Stimulated activated memory B cell treated with anti-CD40 and anti-IgM and Interleukin-4, amounts not matched to agents 10 μg/mL and 1 μg/mL and 100 μg/mL, for 72 hours (primary cell): ENCODE results near the gene UGDH.
"Not testable (repeated sequence)": the region's sequence is repeated elsewhere in the genome, so short reads cannot be mapped to it uniquely, and the experiment has no call there.

Source experiments
- ATAC-seq: fragments of 150-1000 bp; cut with Tn5 transposase; 2 replicates; pipeline ENCODE4 v1.10.0; 2021
- H3K27ac Mint-ChIP-seq: one replicate; pipeline ENCODE4 v1.8.0; 2022; ENCODE audit warnings: mild to moderate bottlenecking, mixed read lengths
- H3K27me3 Mint-ChIP-seq: one replicate; pipeline ENCODE4 v1.8.0; 2022; ENCODE audit warnings: mixed read lengths
- H3K36me3 Mint-ChIP-seq: one replicate; pipeline ENCODE4 v1.8.0; 2022; ENCODE audit warnings: mixed read lengths
- H3K4me1 Mint-ChIP-seq: one replicate; pipeline ENCODE4 v1.8.0; 2022; ENCODE audit warnings: mixed read lengths
- H3K4me3 Mint-ChIP-seq: one replicate; pipeline ENCODE4 v1.8.0; 2022; ENCODE audit warnings: mild to moderate bottlenecking, moderate library complexity, mixed read lengths
- H3K9me3 Mint-ChIP-seq: one replicate; pipeline ENCODE4 v1.8.0; 2022; ENCODE audit warnings: mixed read lengths

UGDH gene

GRCh38 chr4:39516407-39516966 is 10.8 kb downstream of the UGDH start:
- Mint-ChIP-seq H3K4me1 (no peaks in the 10 kb centered on the region), H3K4me3 (no peak overlapping the region), H3K27me3 (no peaks in the 10 kb centered on the region), H3K9me3 (no peaks in the 10 kb centered on the region), H3K27ac (no peak overlapping the region), H3K36me3 (peaks cover 12% of the 10 kb centered on the region)
- ATAC-seq, result no peak

GRCh38 chr4:39515669-39516401 is 11.4 kb downstream of the UGDH start:
- peaks cover 12% of the 10 kb centered on the region for H3K36me3 Mint-ChIP-seq
- H3K27me3 Mint-ChIP-seq, ATAC-seq, H3K9me3 Mint-ChIP-seq, H3K27ac Mint-ChIP-seq, H3K4me3 Mint-ChIP-seq, H3K4me1 Mint-ChIP-seq: not testable (repeated sequence)

- no peak overlapping the region for H3K27ac Mint-ChIP-seq
Measured at GRCh38 chr4:39514888-39515401, 12.3 kb downstream of the UGDH start.

GRCh38 chr4:39514266-39514665 is 13.0 kb downstream of the UGDH start:
- H3K27me3 Mint-ChIP-seq, H3K4me1 Mint-ChIP-seq, H3K27ac Mint-ChIP-seq, H3K9me3 Mint-ChIP-seq, ATAC-seq, H3K4me3 Mint-ChIP-seq: not testable (repeated sequence)
- H3K36me3 Mint-ChIP-seq, result peaks cover 21% of the 10 kb centered on the region

More at GRCh38 chr4:39514888-39515401, 12.3 kb downstream of the UGDH start:
- Mint-ChIP-seq H3K4me1 (no peaks in the 10 kb centered on the region), H3K36me3 (peaks cover 14% of the 10 kb centered on the region), H3K27me3 (no peaks in the 10 kb centered on the region), H3K4me3 (no peak overlapping the region), H3K9me3 (no peaks in the 10 kb centered on the region)
- no peak for ATAC-seq

- ATAC-seq, result no peak
- Mint-ChIP-seq H3K4me1 (no peaks in the 10 kb centered on the region), H3K27me3 (no peaks in the 10 kb centered on the region), H3K36me3 (peaks cover 35% of the 10 kb centered on the region), H3K9me3 (no peaks in the 10 kb centered on the region), H3K27ac (no peak overlapping the region), H3K4me3 (no peak overlapping the region)
Measured at GRCh38 chr4:39510348-39510929, 16.8 kb downstream of the UGDH start.

- no peaks in the 10 kb centered on the region for H3K9me3 Mint-ChIP-seq
- no peaks in the 10 kb centered on the region for H3K4me1 Mint-ChIP-seq
- no peak overlapping the region for H3K4me3 Mint-ChIP-seq
- no peaks in the 10 kb centered on the region for H3K27me3 Mint-ChIP-seq
- H3K36me3 Mint-ChIP-seq, result peaks cover 65% of the 10 kb centered on the region
- no peak overlapping the region for H3K27ac Mint-ChIP-seq
- ATAC-seq, result no peak
Measured at GRCh38 chr4:39505581-39505980, 21.7 kb downstream of the UGDH start.

GRCh38 chr4:39504538-39504937 is 22.7 kb downstream of the UGDH start:
- Mint-ChIP-seq H3K36me3 (peaks cover 65% of the 10 kb centered on the region), H3K27ac (no peak overlapping the region), H3K4me1 (no peaks in the 10 kb centered on the region), H3K4me3 (no peak overlapping the region), H3K9me3 (no peaks in the 10 kb centered on the region), H3K27me3 (no peaks in the 10 kb centered on the region)
- no peak for ATAC-seq

GRCh38 chr4:39502664-39503035 is 24.6 kb downstream of the UGDH start:
- H3K9me3 Mint-ChIP-seq, H3K27ac Mint-ChIP-seq, ATAC-seq, H3K4me1 Mint-ChIP-seq, H3K27me3 Mint-ChIP-seq, H3K4me3 Mint-ChIP-seq: not testable (repeated sequence)
- peaks cover 55% of the 10 kb centered on the region for H3K36me3 Mint-ChIP-seq

GRCh38 chr4:39502019-39502663 is 25.1 kb downstream of the UGDH start:
- no peak for ATAC-seq
- H3K27me3 Mint-ChIP-seq, result no peaks in the 10 kb centered on the region
- no peaks in the 10 kb centered on the region for H3K9me3 Mint-ChIP-seq
- H3K27ac Mint-ChIP-seq, result no peak overlapping the region
- H3K36me3 Mint-ChIP-seq, result peaks cover 53% of the 10 kb centered on the region
- no peaks in the 10 kb centered on the region for H3K4me1 Mint-ChIP-seq
- no peak overlapping the region for H3K4me3 Mint-ChIP-seq

- Mint-ChIP-seq H3K4me3 (no peak overlapping the region), H3K4me1 (no peaks in the 10 kb centered on the region), H3K36me3 (peaks cover 29% of the 10 kb centered on the region), H3K27ac (no peak overlapping the region), H3K9me3 (no peaks in the 10 kb centered on the region), H3K27me3 (no peaks in the 10 kb centered on the region)
- ATAC-seq, result no peak
Measured at GRCh38 chr4:39498727-39499020, 28.6 kb downstream of the UGDH start.

GRCh38 chr4:39497909-39498726 is 29.1 kb downstream of the UGDH start:
- H3K4me3 Mint-ChIP-seq, result no peak overlapping the region
- H3K9me3 Mint-ChIP-seq, result no peaks in the 10 kb centered on the region
- H3K27me3 Mint-ChIP-seq, result no peaks in the 10 kb centered on the region
- H3K4me1 Mint-ChIP-seq, result no peaks in the 10 kb centered on the region
- peaks cover 23% of the 10 kb centered on the region for H3K36me3 Mint-ChIP-seq
- ATAC-seq, result no peak
- no peak overlapping the region for H3K27ac Mint-ChIP-seq

- Mint-ChIP-seq H3K36me3 (peaks cover 6% of the 10 kb centered on the region), H3K27me3 (no peaks in the 10 kb centered on the region), H3K27ac (no peak overlapping the region), H3K9me3 (no peaks in the 10 kb centered on the region), H3K4me3 (no peak overlapping the region), H3K4me1 (no peaks in the 10 kb centered on the region)
- ATAC-seq, result no peak
Measured at GRCh38 chr4:39495446-39496213, 31.6 kb downstream of the UGDH start.

- no peaks in the 10 kb centered on the region for H3K4me1 Mint-ChIP-seq
- H3K27ac Mint-ChIP-seq, result no peak overlapping the region
- no peaks in the 10 kb centered on the region for H3K36me3 Mint-ChIP-seq
- no peak overlapping the region for H3K4me3 Mint-ChIP-seq
- no peaks in the 10 kb centered on the region for H3K9me3 Mint-ChIP-seq
- no peaks in the 10 kb centered on the region for H3K27me3 Mint-ChIP-seq
- no peak for ATAC-seq
Measured at GRCh38 chr4:39494354-39494753, 32.9 kb downstream of the UGDH start.

GRCh38 chr4:39490322-39490721 is 36.9 kb downstream of the UGDH start:
- Mint-ChIP-seq H3K27ac (no peak overlapping the region), H3K4me1 (no peaks in the 10 kb centered on the region), H3K27me3 (no peaks in the 10 kb centered on the region), H3K4me3 (no peak overlapping the region), H3K9me3 (no peaks in the 10 kb centered on the region), H3K36me3 (no peaks in the 10 kb centered on the region)
- no peak for ATAC-seq
